DMS153 (cell line): Measurements from ENCODE around the gene PRUNE2.
"Not testable (repeated sequence)": the region's sequence is repeated elsewhere in the genome, so short reads cannot be mapped to it uniquely, and the experiment has no call there.

Experiments used
- DNase-seq: peaks from one replicate; lab custom pipeline; 2025; lab: John Stamatoyannopoulos, UW

Gene PRUNE2

DNA sequence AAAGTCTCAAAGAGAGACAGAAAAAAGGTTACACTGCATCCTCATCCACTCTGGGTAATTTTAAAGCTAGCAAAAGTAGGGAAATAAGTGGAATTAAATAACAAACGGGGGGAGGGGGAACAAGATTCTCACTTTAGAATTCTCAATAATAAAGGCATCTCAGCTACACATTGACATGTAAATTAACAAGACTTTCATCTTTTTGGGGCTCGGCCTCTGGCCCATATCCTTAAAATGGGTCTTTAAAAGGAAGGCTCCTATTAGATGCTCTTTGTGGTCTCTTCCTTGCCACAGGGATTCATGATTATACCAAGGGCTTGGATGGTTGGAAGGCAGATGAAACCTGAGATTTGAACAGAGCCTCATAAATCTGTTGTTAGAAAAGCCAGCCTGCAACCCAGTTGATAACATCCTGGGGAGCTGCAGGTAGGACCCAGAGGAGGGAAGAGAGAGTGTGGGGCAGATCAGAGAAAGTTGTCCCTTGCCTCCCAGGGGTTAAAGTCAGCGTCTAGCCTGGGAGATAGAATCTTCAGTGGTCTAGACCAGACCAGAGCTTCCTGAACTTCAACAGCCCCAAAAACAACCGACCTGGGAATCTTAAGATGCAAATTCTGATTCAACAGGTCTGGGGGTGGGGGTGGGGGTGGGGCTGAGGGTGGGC is 311.0 kb downstream of the PRUNE2 start:
- DNase-seq = no peak

DNA sequence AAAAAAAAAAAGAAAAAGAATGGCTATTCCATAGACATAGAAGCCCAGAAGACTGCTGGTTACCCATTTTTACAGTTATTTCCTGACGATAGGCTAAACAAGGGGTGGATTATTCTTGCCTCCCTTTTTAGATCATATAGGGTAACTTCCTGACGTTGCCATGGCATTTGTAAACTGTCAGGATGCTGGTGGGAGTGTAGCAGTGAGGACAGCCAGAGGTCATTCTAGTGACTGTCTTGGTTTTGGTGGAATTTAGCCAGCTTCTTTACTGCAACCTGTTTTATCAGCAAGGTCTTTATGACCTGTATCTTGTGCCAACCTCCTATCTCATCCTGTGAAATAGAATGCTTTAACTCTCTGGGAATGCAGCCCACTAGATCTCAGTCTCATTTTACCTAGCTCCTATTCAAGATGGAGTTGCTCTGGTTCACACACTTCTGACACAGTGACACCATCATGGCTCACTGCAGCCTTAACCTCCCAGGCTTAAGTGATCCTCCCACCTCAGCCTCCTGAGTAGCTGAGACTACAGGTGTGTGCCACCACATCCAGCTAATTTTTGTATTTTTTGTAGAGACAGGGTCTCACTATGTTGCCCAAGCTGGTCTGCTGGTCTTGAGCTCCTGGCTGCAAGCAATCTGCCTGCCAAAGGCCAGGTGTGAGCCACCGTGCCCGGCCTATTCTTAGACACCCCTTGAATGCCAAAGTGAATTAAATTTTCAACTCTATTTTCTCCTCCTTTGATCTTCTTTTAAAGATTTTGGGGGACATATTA is 311.8 kb downstream of the PRUNE2 start:
- not testable (repeated sequence) for DNase-seq

DNA sequence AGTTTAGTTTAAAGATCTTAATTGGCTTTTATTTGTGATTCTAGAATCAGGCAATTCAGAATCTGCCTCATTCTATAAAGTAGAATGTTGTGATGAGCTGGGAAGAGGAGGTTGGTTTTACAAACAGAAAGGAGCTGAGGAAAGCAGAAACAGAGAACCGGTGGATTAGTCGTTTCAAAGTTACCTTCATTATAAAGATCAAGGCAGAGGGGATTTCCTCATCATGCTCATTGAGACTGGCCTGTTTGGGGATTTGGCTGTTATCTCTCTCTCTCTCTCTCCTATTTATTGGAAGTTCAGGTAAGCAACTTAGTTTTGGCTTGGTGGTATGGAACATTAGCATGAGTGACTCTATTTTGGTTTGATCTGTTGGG is 313.0 kb downstream of the PRUNE2 start:
- no peak for DNase-seq

DNA sequence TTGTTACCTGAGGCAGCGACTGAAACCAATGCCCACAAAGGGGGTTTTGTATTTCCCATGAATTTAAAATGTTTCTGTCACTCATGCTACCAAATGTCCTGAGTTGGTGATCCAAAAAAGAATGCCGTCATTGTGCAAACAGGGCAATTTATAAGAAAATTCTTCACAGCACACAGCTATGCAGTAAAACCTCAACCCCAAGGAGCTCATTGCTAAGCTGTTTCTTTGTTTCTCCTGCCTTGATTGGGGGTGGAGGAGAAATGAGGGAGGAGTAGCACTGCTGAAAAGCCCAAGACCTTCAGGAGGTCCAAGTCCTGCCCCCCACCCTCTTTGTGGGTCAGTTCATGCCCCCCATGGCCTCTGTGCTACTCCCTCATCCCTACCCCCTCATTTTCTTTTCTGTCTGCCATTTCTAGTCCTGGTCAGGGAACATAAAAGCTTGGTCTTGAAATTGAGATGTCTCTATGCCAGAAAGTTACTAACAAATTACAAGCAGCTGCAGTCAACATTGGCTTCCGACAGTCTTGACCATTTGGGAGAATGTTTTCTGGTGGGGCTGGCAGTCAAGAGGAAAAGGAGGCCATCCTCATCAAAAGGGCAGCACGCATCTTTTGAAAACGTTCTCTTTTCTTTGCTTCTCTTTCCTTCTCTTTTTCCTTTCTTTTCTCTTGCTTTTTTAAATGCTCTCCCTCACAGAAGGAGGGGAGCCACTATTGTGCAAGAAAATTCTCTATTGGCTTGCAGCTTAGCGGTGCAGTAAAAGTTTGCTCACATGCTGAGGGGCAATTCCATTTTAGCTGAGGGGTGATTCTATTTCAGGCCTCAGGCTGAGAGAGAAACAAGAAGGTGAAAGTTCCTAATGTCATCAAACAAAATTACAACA is 313.6 kb downstream of the PRUNE2 start:
- DNase-seq = no peak

DNA sequence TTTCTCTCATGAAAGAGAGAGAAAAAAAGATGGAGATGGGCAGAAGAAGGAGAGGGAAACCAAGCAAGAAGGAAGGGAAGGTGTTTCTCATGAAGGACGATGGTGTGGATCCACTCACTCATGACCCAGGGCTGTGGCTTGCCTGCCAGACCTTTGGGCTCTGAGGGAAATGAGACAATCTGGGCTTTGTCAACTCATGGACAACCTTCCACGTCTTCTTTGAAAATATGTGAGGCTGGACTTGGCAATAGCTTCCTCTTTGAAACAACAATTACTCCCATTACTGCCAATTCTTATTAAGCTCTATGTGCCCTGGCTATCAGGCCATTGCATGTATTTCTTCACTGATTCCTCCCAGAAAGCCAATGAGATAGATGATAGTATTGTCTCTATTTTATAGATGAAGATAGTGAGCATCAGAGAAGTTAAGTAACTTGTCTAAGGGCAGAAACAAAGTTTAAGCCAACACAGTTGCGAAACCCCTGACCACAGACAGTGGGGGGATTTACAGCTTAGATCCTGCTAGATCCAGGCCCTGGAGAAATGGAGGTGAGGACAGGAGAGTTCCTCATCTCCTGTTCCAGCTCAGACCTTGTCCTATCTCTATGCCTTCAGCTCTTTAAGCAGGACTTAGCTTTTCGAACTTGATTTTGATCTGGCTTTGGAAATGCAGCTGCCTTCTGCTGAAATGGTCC is 314.5 kb downstream of the PRUNE2 start:
- DNase-seq = no peak

DNA sequence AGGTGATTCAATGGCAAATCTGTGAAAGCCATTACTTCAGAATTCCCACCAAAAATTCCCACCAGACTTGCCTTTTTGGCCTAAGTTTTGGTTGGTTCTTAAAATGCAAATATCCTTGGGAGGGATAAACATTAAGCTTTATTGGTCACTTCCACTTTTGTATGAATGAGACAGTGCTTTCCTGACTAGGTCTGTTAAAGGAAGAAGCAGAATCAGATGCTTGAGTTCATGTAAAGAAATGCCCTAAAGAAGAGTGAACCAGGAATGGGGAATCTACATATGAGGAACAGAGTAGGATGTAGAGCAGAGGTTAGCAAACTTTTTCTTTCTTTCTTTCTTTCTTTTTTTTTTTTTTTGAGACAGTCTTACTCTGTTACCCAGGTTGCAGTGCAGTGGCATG is 317.6 kb downstream of the PRUNE2 start:
- DNase-seq = no peak

DNA sequence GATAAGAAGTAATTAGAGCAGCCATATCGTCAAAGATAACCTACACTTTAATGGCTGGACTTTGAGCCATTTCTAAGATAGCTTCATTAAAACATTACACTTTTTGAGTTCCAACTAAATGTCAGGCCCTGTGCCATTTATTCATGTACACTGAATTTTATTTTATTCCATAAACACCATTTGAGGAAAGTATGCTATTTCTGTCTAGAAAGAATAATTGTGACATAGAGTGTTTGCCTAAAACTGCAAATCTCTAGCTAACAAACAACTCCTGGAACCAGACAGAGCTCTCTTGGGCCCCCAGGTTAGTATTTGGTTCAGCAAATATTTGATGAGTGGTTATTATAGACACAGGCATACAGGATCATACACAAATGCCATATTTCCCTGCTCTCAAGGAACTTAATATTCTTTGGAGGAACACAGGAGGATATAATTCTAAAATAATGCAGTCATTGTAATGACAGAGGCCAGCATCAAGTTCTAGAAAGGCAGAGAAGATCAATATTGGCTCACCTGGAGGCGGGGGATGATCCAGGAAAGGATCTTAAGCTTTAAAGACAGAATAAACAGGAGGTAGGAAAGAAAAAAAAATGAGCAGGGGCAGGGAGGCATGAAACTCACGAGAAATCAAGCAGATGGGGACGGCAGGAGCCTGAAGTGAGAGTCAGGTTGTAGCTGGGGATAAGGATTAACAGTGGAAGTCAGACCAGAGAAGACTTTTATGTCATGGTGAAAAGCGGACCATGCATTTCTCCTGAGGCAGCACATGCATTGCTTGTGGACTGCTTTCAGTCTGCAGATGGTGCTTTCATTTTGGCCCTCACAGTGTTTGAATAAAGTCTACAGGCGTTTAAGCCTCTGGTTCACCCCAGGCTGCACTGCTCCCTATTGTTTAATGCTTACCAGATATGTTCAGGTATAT is 319.3 kb downstream of the PRUNE2 start:
- DNase-seq = peak; percentile 11

DNA sequence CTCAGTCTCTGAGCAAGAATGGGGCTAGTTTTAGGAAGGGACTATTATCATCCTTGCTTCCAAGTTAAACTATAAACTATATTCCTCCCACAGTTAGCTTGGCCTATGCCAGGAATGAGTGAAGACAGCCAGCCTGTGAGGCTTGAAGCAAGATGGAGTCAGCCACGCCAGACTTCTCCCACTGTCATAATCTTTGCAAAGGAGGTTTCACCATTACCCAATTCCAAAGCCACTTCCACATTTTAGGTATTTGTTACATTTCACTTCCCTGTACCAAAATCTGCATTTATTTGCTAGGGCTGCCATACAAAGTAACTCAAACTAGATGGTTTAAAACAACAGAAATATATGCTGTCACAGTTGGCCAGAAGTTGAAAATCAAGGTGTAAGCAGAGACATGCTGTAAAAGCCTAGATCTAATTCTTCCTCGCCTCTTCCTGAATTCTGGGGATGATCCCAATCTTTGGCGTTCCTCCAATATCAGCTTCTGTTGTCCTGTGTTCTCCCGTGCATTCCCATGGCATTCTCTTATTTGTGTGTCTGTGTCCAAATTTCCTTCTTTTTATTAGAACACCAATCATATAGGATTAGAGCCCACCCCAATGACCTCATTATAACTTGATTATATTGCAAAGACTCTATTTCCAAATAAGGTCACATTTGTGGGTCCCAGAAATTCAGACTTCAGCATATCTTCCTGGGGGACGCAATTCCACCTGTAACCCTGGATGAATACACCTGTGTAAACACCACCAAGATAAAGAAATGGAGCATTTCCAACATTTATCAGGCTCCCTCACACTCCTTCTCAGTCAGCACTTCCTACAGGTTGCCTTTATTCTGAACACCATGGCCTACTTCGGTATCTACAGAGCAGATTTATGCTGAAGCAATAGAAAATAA is 320.2 kb downstream of the PRUNE2 start:
- DNase-seq = no peak

DNA sequence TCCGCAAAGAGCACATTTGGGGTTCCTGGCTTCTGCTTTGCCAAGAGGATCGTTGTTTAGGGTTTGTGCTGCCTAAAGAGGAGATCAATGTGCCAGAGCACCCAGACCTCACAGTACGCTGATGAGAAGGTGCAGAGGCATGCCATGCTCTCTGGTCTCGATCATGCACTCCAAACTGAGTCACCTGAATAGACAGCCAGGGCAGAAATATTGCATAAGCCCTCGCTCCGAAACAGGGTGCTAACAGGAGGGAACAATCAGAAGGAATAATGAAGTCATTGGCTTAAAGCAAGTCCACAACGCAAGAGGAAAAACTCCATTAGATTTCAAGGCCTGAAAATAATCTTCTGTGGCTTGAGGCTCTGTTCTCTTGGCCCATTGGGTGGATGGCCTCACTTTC is 322.7 kb downstream of the PRUNE2 start:
- no peak for DNase-seq

DNA sequence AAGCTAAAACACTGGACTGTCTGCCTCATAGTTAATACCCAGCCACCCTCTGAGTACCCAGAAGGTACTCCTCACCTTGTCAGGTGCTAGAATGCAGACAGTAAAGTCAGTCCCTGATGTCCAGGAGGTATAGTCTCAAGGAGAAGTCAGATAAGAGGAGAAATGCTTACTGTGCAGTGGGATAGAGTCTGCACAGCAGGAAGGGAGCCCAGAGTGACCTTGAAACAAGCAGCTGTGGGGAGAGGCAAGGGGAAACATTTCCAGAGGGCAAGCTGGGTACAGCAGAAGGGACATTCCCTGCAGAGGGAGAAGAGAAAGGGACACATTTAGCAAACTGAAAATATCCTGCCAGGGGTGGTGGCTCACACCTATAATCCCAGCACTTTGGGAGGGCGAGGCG is 324.2 kb downstream of the PRUNE2 start:
- no peak for DNase-seq

DNA sequence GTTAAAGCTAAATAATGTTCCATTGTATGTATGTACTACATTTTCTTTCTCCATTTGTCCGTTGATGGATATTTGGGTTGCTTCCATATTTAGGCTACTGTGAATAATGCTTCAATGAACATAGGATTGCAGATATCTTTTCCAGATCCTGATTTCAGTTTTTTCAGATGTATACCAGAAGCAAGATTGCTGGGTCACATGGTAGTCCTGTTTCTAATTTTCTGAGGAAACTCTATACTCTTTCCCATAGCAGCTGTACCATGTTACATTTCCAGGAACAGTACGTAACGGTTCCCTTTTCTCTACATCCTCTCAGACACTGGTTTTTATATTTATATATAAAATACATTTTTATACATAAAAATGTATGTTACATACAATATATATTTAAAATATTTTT is 325.1 kb downstream of the PRUNE2 start:
- no peak for DNase-seq

DNA sequence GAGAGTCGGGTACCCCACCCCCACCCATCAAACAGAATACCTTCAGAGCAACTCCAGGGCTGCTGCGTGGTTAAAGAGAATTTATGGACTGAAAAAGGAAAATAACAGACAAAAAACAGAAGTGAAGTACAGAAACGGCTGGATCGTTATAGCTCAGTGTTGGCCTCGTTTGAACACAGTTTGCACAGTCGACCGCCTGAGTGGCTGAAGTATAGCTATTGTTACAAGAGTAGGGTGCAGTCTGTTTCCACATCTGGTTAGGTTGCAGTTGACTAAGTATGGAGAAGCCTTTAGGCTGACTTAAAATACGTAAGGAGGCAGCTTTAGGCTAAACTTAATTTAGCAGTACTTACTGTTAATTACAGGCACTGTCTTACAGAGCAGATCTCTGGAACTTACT is 325.7 kb downstream of the PRUNE2 start:
- DNase-seq = no peak

DNA sequence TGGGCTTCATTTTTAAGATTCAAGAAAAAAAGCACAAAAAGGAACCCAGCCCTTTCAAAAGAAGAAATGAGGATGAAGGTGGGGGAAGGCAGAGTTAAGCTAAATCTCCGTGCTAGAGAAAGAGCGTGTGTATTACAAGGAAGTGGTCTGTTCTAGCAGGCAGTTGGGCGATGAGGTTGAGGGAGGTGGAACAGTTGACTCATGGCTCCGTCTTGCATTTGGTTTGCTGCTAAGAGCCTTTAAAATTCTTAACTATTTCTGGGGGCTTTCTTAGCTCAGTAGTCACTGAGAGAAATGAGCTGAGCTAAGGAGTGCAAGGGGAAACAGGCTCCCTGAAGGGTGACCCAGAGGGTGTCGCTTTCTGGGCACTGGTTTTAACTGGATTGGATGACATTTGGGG is 329.6 kb downstream of the PRUNE2 start:
- DNase-seq = no peak

DNA sequence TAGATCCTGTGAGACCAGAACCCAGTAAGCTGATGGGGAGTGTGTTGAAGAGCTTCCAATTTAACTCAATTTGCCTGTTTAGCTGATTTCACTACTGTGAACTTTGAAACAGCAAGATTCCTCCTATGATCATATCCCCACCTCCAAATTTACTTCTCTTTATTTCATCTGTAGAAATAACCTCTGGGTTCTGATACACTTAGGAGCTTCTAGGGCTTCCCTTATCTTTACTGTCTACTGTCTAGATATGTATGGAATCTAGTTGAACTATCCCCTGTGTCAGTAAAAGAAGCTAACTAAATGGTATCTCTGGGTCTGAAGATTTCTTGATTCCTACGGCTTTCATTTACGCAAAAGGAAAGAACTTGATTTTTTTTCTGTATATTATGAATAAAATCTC is 330.2 kb downstream of the PRUNE2 start:
- no peak for DNase-seq

DNA sequence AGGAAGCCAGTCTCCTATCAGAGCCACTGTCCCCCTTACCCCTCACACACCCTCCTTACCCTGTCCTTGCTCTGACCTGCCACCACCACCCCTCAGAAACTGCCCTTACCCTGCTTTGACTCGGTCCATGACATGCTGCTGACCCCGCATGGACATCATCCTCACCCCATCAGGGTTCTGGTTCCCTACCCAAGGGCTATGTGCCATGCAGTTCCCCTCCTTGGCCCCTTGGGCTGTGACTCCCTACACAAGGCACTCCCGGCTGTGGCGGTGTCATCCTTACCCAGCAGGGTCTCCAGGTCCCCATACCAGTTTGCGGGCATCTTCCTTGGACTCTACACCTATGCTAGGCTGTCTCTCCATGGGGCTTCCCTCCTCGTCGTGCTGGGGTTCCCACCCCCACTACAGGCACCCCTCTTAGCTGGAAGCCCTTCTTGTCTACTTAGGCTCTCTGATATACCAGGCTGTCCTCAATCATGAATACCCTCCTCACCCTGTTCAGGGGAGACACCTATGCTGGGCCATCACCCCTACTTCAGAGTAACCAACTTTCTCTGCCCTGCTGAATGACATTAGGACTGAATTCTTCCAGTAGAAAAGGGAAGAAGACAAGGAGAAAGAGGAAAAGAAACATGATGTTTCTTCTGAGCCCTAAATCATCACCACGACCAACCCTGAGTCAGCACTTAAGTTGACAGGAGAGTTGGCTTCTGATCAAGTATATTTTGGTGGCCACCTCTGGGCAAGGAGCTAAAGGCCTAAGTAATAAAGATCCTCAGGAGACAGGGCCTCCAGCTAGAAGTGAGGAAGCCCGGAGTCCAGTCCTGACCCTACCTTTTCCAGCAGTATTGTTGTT is 331.8 kb downstream of the PRUNE2 start:
- DNase-seq = no peak

DNA sequence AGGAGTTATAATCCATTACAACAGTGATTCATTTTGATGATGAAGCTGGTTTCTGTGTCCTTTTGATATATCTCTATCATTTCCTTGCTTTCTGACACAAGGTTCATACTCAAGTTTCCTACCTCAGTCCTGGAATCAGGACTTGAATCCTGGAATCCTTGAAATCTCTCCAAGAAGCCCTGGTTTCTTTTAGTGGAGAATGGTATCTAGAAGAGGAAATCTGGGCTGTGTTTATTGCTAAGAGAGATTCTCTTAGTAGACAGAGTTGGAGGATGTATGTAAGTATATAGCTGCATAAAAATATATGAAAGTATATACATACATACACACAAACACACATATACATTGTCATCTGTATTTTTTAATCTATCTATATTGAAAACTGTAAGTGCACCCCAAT is 332.5 kb downstream of the PRUNE2 start:
- DNase-seq = no peak

DNA sequence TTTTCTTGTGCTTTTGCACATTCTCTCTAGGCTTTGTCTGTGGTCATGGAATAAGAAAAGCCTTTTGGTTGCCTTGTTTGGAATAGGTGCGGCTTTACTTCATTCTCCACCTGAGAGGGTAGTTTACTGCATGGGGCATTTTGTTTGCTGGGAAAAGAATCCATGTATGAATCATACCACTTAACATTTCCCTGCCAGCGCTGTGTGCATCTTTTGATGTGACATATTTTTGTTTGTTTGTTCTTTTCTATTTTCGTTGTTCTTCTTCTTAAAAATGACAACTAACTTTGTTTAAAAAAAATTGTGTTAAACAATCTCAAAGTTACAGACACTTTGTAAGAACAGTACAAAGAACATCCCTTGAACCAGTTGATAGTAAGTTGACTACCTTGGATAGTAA is 333.8 kb downstream of the PRUNE2 start:
- DNase-seq = no peak

DNA sequence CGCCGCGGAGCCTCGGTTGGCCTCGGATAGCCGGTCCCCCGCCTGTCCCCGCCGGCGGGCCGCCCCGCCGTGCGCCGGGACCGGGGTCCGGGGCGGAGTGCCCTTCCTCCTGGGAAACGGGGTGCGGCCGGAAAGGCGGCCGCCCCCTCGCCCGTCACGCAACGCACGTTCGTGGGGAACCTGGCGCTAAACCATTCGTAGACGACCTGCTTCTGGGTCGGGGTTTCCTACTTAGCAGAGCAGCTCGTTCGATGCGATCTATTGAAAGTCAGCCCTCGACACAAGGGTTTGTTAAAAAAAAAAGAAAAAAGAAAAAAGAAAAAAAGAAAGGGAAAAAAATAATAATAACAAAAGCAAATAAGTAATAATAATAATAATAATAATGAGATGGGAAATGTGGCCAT is 334.2 kb downstream of the PRUNE2 start:
- DNase-seq = no peak

DNA sequence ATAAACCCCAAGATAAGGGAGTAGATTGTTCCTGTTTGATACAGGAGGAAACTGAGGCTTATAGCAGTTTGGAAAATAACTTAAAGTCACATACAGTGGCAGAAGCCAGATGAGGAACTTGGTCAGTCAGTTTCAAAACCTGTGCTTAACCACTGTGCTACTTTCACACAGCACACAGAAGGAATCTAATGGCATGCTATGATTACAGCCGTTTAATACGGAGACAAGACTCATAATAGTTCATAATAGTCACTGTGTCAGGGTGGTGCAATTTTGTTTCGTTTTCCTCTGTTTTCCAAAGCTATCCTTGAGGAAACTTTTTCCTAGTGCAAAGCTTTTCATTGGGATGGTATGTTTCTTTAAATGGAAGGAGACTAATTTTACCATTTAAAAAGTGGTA is 334.6 kb downstream of the PRUNE2 start:
- no peak for DNase-seq
